Measurements from ENCODE around the gene SPATS2L. TPM values are rescaled to one million over a fixed set of nuclear protein-coding genes. Genes with fewer than 3 reads are reported as not detected.

The SPATS2L gene
- total and polyA plus RNA-seq, 2 experiments from 2014 or later, result 118 to 154 TPM

- 0 out of 2 replicates have a peak overlapping the region, but pooled peaks have one; percentile 29 for H3K27ac Mint-ChIP-seq
- Histone ChIP-seq H3K9me2 (ENCODE audit: insufficient read depth) (no peaks in the 10 kb centered on the region), H3K27me3 (ENCODE audit: insufficient read depth) (no peaks in the 10 kb centered on the region), H2AFZ (no peak overlapping the region), H3K4me2 (peak overlapping the region; percentile 28; the same call in 1 of the 2 replicates), H3F3A (replicated peaks; ENCODE audit: low read depth) (no peaks in the 10 kb centered on the region), H3K27ac (ENCODE audit: low read depth) (no peak overlapping the region), H3K36me3 (ENCODE audit: insufficient read depth) (no peaks in the 10 kb centered on the region), H3K4me1 (ENCODE audit: insufficient read depth) (peaks cover 88% of the 10 kb centered on the region), H3K79me2 (replicated peaks; ENCODE audit: insufficient read depth) (peaks cover 100% of the 10 kb centered on the region), H3K4me3 (no peak overlapping the region), H4K20me1 (replicated peaks; ENCODE audit: insufficient read depth) (no peaks in the 10 kb centered on the region; the same call in 1 of the 2 replicates)
- peaks cover 78% of the 10 kb centered on the region for H3K4me1 Mint-ChIP-seq
- TF ChIP-seq CREB1 (CRISPR knock-in tag; IDR thresholded peaks at IDR 0.05; ENCODE audit: low read depth) (no peak), EZH2 (IDR thresholded peaks at IDR 0.05; ENCODE audit: low read depth, unreplicated experiment) (no peak), ZNF462 (CRISPR knock-in tag; IDR thresholded peaks at IDR 0.05) (no peak), ZNF331 (CRISPR knock-in tag; IDR thresholded peaks at IDR 0.05; ENCODE audit: low read depth) (no peak), JUNB (IDR thresholded peaks at IDR 0.05; ENCODE audit: unreplicated experiment) (no peak), STAT1 (IDR thresholded peaks at IDR 0.05; ENCODE audit: unreplicated experiment) (no peak), POLR2AphosphoS5 (IDR thresholded peaks at IDR 0.05; ENCODE audit: low read depth) (no peak), REST (IDR thresholded peaks at IDR 0.05; ENCODE audit: unreplicated experiment) (no peak), NANOG (IDR thresholded peaks at IDR 0.05; ENCODE audit: borderline replicate concordance) (no peak), CTCF (conservative IDR thresholded peaks at IDR 0.05; ENCODE audit: low read depth in 2 of 2) (no peak)
- H3K36me3 Mint-ChIP-seq (ENCODE audit: low read depth), result peaks cover 14% of the 10 kb centered on the region; the same call in 2 of the 3 replicates
- H3K4me3 Mint-ChIP-seq, result no peak overlapping the region
- H3K9me3 Mint-ChIP-seq, result no peaks in the 10 kb centered on the region
- ATAC-seq (no peak), DNase-seq (ENCODE audit: low spot score) (no peak)
- no peaks in the 10 kb centered on the region for H3K27me3 Mint-ChIP-seq (ENCODE audit: insufficient read depth, low read depth, poor library complexity)
Measured at GRCh38 chr2:200320991-200321390, 14.5 kb downstream of the SPATS2L start.

All from GM23338 (cell line).